ENCODE data around the gene TMEM18.

- TF ChIP-seq POLR2A (IDR thresholded peaks at IDR 0.05; ENCODE audit: low read depth, low read length) (no peak), RFX5 (IDR thresholded peaks at IDR 0.05; ENCODE audit: low read depth, low read length) (no peak), RAD21 (IDR thresholded peaks at IDR 0.05; ENCODE audit: low read length) (no peak), SMC3 (IDR thresholded peaks at IDR 0.05; ENCODE audit: low read depth, low read length) (no peak)
These were observed 11.4 kb upstream of the TMEM18 start for GRCh38 chr2:688504-689076.

Data from IMR-90 (cell line).